Fibroblast of the conjunctiva (primary cell): ENCODE results near the gene GCAT.
"Not testable (repeated sequence)": the region's sequence is repeated elsewhere in the genome, so short reads cannot be mapped to it uniquely, and the experiment has no call there.

Experiments
- DNase-seq: peaks from one replicate; pipeline ENCODE4 v3.0.0-alpha.2; 2010; ENCODE audit warnings: low read depth

GCAT gene

GRCh38 chr22:37782340-37783168 is 25.2 kb upstream of the GCAT start:
- DNase-seq, result no peak

DNA sequence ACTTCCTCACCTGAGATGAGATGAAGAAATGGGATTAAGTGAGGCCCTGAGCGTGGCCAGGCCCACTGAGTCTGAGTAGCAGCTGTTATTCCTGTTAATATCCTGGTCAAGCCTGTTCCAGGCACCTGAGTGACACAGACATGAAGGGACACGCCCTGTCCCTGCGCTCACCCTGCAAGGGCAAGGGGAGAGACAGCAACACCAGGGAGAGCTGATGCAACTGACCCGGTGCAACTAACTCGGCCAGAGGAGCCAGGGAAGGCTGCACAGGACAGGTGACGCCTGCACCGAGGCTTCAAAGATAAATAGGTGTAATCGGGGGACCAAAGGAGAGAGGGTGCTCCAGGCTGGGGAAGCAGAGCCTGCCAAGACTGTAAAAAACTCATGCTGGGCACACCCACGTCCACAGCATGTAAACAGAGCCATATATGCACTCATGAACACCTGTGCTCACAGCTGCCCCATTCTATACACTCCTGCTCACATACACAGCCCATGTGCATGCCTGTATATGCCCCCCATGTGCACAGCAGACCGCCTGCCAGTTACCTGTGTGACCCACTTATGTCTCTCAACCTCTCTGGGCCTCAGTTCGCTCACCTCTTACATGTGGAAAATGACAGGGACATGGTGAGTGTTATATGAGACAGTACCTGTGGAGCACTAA is 22.8 kb upstream of the GCAT start:
- no peak for DNase-seq

- DNase-seq, result no peak
These were observed 17.5 kb upstream of the GCAT start for GRCh38 chr22:37790234-37790633.

- no peak for DNase-seq
These were observed 15.2 kb upstream of the GCAT start for GRCh38 chr22:37792494-37792893.

- DNase-seq, result no peak
These were observed 13.4 kb upstream of the GCAT start for GRCh38 chr22:37794376-37794775.

DNA sequence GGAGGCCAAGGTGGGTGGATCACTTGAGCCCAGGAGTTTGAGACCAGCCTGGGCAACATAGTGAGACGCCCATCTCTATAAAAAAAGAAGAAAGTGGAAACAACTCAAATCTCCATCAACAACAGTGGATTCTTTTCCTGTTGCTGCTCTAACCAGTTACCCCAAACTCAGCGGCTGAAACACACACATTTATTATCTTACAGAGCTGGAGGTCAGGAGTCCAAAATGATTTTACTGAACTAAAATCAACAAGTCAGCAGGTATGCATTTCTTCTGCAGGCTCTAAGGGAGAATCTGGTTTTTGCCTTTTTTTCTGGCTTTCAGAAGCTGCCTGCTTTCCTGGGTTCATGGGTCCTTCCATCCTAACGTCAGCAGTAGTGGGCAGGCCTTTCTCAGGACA is 11.7 kb upstream of the GCAT start:
- DNase-seq, result no peak

DNA sequence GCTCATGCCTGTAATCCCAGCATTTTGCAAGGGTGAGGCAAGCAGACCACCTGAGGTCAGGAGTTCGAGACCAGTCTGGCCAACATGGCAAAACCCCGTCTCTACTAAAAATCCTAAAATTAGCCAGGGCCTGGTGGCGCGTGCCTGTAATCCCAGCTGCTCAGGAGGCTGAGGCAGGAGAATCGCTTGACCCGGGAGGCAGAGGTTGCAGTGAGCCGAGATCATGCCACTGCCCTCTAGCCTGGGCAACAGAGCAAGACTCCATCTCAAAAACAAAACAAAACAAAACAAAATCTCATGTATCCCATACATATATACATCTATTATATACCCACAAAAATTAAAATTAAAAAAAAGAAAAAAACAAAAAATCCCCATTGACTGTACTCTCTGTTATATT is 10.5 kb upstream of the GCAT start:
- not testable (repeated sequence) for DNase-seq

- no peak for DNase-seq
These were observed 9.7 kb upstream of the GCAT start for GRCh38 chr22:37797874-37798500.

DNA sequence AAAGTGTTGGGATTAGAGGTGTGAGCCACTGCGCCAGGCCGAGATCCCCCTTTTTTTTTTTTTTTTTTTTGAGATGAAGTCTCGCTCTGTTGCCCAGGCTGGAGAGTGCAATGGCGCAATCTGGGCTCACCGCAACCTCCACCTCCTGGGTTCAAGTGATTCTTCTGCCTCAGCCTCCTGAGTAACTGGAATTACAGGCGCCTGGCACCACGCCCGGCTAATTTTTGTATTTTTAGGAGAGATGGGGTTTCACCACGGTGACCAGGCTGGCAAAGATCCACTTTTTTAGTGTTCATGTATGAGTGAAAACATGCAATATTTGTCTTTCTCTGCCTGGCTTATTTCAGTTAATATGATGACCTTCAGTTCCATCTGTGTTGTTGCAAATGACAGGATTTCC is 7.8 kb upstream of the GCAT start:
- not testable (repeated sequence) for DNase-seq

GRCh38 chr22:37801946-37802309 is 5.8 kb upstream of the GCAT start:
- DNase-seq, result no peak

- DNase-seq, result no peak
These were observed 5.2 kb upstream of the GCAT start for GRCh38 chr22:37802310-37803194.

- DNase-seq, result no peak
These were observed 4.5 kb upstream of the GCAT start for GRCh38 chr22:37803195-37803638.

- DNase-seq, result no peak
These were observed 3.9 kb upstream of the GCAT start for GRCh38 chr22:37803639-37804351.

- DNase-seq, result no peak
These were observed 3.3 kb upstream of the GCAT start for GRCh38 chr22:37804352-37804880.

DNA sequence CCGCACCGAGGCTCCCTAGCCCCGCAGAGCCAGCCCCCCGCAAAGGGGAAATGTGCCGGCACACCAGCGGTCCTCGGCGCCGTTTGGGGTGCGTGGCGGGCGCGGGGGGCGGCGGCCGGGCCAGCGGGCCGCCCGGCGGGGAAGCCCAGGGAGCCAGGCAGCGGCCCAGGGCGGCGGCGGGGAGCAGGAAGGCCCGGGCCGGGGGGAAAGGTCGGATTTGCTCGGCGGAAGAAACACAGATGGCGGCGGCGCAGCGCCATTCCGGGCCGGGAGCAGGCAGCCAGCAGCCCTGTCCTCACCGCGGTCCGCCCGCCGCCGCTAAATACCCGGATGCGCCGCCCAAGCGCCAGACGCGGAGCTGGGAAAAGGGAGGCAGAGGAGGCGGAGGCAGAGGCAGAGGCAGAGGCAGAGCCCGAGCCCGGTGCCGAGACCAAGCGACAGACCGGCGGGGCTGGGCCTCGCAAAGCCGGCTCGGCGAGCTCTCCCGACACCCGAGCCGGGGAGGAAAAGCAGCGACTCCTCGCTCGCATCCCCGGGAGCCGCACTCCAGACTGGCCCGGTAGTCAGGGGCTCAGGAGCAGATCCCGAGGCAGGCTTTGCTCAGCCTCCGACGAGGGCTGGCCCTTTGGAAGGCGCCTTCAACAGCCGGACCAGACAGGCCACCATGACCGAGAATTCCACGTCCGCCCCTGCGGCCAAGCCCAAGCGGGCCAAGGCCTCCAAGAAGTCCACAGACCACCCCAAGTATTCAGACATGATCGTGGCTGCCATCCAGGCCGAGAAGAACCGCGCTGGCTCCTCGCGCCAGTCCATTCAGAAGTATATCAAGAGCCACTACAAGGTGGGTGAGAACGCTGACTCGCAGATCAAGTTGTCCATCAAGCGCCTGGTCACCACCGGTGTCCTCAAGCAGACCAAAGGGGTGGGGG is 2.6 kb upstream of the GCAT start:
- DNase-seq, result peak; percentile 63

GRCh38 chr22:37805810-37806277 is 1.9 kb upstream of the GCAT start:
- no peak for DNase-seq

DNA sequence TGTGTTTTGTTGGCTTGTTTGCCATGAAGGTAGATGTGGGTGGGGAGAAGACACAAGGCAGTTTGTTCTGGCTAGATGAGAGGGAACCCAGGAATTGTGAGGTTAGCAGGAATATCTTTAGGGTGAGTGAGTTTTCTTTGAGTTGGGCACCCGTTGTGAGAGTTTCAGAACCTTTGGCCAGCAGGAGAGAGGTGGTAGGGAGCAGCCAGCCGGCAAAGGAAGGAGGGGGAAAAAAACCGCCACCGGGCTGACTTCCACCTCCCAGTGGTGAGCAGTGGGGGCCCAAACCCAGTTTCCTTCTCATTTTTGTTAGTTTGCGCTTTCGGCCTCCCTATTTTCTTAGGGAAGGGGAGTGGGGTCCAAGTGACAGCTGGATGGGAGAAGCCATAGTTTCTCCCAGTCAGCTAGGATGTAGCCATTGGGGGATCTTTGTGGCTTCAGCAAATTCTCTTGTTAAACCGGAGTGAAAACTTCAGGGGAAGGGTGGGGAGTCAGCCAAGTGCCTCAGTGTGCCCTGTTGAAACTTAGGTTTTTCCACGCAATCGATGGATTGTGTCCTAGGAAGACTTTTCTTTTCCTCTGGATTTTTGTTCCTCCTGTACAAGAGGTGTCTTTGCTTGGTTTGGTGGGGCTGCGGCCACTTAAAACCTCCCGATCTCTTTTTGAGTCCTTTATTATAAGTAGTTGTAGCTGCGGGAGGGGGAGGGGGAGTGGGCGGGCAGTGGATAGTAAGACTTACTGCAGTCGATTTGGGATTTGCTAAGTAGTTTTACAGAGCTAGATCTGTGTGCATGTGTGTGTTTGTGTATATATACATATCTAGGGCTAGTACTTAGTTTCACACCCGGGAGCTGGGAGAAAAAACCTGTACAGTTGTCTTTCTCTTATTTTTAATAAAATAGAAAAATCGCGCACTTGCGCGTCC is 1.1 kb upstream of the GCAT start:
- DNase-seq, result no peak

GRCh38 chr22:37808294-37808657 is 542 bp downstream of the GCAT start:
- DNase-seq, result no peak
